LNCaP clone FGC (cell line): ENCODE measurements around the gene CTAG1A.
"Not testable (repeated sequence)": the region's sequence is repeated elsewhere in the genome, so short reads cannot be mapped to it uniquely, and the experiment has no call there.

Experiments
- DNase-seq: peaks from one replicate; pipeline ENCODE4 v3.0.0-alpha.2; 2011; ENCODE audit warnings: low read depth
- H3K4me3 ChIP-seq: 2 replicates; pipeline ENCODE4 v1.5.1; 2011; ENCODE audit warnings: mild to moderate bottlenecking, low read depth, low read length, control low read depth
- TF ChIP-seq, protein P1 (sequence below): IDR thresholded peaks from 2 replicates; pipeline ENCODE4 v1.5.1; 2012; ENCODE audit warnings: mild to moderate bottlenecking; ENCODE audit not compliant: control insufficient read depth, insufficient read depth; ENCODE audit errors: extremely low read depth

CTAG1A gene

DNA sequence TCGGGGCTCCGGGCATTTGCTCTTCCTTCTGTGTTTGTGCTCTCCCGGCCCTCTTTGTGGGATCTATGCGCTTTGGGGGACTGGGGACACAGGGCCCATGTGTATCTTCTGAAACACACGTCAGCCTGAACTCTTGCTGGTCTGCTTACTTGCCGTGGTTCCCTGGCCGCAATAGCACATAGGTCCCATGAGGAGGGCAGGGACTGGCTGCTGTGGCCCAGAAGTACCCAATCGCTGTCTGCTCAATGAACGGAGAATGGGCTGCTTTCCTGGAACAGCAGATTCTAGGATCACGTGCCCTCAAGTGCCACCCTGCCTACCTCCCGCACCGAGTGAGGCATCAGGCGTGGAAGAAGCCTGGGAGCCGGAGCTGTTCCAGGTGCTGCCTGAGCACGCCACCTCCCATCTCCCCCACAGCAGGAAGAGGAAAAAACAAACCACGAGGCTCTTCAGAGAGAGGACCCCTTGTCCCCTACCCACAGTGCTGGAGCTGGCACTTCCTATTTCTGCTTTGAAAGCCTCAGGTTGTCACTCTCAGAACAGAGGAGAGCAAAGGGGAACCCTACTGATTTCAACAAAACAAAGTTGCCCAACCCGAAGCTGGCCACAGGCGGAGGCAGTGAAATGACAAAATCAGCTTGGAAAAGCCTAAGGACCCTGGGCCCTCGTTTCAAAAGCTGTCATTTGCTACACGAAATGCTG, 42.1 kb upstream of the CTAG1A start:
- H3K4me3 ChIP-seq = no peak overlapping the region
- DNase-seq = no peak
- TF ChIP-seq, protein P1, sequence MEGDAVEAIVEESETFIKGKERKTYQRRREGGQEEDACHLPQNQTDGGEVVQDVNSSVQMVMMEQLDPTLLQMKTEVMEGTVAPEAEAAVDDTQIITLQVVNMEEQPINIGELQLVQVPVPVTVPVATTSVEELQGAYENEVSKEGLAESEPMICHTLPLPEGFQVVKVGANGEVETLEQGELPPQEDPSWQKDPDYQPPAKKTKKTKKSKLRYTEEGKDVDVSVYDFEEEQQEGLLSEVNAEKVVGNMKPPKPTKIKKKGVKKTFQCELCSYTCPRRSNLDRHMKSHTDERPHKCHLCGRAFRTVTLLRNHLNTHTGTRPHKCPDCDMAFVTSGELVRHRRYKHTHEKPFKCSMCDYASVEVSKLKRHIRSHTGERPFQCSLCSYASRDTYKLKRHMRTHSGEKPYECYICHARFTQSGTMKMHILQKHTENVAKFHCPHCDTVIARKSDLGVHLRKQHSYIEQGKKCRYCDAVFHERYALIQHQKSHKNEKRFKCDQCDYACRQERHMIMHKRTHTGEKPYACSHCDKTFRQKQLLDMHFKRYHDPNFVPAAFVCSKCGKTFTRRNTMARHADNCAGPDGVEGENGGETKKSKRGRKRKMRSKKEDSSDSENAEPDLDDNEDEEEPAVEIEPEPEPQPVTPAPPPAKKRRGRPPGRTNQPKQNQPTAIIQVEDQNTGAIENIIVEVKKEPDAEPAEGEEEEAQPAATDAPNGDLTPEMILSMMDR = no peak

DNA sequence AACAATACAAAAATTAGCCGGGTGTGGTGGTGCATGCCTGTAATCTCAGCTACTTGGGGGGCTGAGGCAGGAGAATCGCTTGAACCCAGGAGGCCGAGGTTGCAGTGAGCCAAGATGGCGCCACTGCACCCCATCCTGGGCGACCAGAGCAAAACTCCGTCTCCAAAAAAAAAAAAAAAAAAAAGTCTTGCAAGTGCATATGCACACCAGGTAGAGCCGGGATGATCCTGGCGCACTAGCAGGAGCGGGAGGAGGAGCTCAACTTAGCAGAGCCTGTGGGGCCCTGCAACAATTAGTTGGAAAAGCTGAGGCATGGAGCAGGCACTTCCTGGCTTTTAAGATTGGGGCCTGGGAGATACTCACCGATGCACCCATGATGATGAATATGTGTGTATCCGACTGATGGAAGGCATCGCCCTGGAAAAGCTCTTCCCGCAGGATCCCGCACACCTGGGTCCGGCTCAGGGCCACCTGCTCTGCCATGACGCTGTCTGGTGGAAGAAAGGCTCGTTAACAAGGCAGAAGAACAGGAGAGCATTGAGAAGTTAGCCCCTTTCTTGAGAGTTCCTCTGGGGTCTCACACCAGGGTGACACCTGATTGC, 39.2 kb upstream of the CTAG1A start:
- H3K4me3 ChIP-seq = peak overlapping the region; percentile 90
- TF ChIP-seq, protein P1 = no peak
- no peak for DNase-seq

- peak within 1 kb of the TSS; percentile 90 for H3K4me3 ChIP-seq
- TF ChIP-seq, protein P1 = no peak
- DNase-seq = no peak
These were observed 38.3 kb upstream of the CTAG1A start, which contains the start of gene G6PD for GRCh38 chrX:154546354-154547244. Gene G6PD, minus strand, starts transcription at chrX:154546846. Its CDS starts 691 bp downstream, at chrX:154546155.

DNA sequence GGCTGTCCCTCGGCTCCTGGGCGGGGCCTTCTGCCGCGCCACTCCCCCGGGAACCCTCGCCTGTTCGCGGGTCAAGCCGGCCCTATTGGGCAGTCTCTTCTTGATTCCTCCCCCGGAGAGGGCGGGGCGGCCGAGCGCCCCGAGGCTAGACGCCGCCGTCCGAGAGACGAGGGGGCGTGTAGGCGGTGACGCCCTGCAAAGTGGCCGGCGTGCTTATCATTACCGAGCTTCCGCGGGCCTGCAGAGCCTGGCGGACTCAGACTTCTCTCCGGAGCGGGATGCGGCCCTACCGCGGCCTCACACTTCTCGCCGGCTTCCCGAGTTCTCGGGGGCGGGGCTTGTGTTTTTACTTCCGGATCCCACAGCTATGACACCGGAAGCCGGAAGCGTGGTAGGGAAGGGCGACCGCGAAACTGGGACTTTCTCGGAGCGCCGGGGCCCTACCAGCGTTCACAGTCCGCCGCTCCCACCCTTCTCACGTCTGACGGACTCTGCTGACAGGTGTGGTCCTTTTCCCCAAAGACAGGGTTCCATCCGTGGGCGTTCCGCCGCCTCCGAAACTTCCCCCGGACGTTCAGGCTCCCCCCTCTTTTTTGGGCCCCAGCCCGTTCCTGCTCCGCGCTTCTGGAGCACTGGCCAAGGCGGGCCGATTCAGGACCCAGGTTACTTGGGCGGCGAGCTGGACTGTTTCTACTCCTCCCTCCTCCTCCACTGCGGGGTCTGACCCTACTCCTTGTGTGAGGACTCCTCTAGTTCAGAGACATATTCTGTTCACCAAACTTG, 37.5 kb upstream of the CTAG1A start, which contains the start of gene IKBKG:
Gene IKBKG, plus strand, starts transcription at position 376 of the 783 bp plus-strand sequence. CDS start 4,383 bp downstream, outside the sequence.
- H3K4me3 ChIP-seq = peak within 1 kb of the TSS; percentile 90
- TF ChIP-seq, protein P1 = no peak
- DNase-seq = peak; percentile 53

GRCh38 chrX:154548028-154548316, 37.0 kb upstream of the CTAG1A start:
- TF ChIP-seq, protein P1 = no peak
- peak overlapping the region; percentile 90 for H3K4me3 ChIP-seq
- no peak for DNase-seq

- TF ChIP-seq, protein P1 = no peak
- no peak for DNase-seq
- no peak overlapping the region for H3K4me3 ChIP-seq
These were observed 35.2 kb upstream of the CTAG1A start for GRCh38 chrX:154549766-154550165.

DNA sequence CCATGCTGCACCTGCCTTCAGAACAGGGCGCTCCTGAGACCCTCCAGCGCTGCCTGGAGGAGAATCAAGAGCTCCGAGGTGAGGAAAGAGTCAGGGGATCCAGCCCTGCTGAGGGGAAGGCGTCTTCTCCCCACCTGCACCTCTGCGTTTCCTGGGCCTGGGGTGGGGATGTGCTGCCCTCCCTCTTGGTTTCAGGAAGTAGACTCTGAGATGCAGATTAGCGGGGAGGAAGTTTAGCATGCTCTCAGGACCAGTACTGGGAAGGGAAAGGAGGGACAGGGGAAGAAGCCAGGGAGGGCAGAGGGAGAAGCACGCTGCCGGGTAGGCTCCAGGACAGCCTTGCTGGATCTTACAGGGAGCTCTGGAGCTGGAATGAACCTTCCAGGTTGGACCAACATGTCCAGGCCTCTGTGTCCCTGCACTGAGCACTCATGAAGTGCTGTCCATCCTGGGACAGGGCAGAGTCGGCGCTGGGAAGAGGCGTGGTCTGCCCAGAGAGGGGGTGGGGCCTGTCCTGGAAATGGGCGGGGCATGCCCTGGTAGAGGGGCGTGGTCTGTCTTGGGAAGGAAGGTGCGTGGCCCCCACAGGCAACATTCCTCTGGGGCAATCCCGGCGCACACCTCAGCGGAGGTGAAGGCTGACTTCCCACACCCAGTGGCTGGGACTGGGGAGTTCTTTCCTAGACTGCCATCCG, 32.7 kb upstream of the CTAG1A start:
- H3K4me3 ChIP-seq, DNase-seq: not testable (repeated sequence)

- DNase-seq, H3K4me3 ChIP-seq: not testable (repeated sequence)
These were observed 26.8 kb upstream of the CTAG1A start for GRCh38 chrX:154558060-154558690.

DNA sequence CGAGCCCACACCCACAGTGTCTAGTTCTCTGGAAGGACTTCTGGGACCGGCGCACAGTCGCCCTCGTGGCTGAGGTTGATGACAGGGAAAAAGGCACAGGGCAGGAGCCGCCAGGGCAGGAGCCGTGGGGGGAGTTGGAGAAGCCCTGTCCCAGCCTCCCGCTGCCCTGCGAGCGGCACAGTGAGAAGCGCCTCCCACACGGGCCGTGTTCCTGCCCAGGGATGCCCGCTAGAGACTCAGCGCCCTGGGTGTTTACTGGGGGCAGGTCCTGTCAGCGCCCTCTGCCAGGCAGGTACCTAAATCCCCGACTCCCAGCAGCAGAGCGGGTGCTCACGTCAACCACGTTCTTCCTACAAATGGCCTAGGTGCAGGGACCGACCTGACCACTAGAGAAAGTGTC, 26.0 kb upstream of the CTAG1A start:
- not testable (repeated sequence) for DNase-seq, H3K4me3 ChIP-seq

DNA sequence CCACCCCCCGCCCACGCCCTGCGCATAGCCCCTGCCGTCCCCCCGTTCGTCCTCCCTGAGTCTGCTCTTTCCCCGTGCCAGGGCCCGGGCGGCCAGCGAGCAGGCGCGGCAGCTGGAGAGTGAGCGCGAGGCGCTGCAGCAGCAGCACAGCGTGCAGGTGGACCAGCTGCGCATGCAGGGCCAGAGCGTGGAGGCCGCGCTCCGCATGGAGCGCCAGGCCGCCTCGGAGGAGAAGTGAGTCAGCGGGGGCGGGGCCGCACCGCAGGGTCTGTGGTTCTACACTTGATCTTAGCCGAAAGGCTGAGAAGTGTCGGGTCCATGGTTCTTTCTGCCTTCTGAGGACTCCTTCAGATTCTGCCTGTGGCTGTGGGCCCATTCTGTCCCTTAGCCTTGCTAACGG, 24.6 kb upstream of the CTAG1A start:
- not testable (repeated sequence) for H3K4me3 ChIP-seq, DNase-seq
